ENCODE results near the gene CDK5. TPM values are rescaled to one million over a fixed set of nuclear protein-coding genes. Genes with fewer than 3 reads are reported as not detected.

CDK5 gene
- total and polyA plus RNA-seq, 9 of the 15 experiments (the other 6 are each of a cell fraction or from before 2014, with no cell fraction given), result 3.2 to 38.0 (median 27.5) TPM

DNA sequence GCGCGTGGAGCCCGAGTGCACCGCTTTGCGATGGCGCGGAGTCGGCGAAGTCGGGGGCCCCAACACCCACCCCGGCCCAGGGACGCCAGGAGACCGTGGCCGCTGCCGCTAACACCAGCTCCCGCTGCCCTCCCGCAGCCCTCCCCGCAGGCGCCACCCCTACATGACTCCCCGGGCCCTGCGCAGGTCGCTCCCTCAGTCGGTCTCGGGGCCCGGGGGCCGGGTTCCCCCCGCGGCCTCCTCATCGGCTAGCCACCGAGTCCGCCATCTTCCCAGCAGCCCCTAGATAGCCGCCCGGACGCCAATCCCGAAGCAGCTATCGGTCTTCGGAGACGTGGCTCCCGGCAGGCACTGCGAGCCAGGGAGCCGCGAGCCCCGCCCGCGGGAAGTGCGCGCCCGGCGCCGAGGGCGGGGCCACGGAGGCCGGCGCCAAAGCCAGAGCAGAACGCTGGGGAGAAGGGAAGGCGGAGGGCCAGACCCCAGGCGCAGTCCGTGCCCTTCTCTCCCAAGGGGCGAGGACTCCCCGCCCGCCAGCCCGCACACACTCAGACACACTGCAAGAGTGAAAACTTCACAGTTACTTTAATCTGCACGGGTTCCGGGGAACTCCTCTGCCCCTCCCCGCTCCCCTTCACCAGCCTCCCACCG lies 22.9 kb upstream of the CDK5 start, which contains the start of gene FASTK (continued):
- TF ChIP-seq, protein P1, sequence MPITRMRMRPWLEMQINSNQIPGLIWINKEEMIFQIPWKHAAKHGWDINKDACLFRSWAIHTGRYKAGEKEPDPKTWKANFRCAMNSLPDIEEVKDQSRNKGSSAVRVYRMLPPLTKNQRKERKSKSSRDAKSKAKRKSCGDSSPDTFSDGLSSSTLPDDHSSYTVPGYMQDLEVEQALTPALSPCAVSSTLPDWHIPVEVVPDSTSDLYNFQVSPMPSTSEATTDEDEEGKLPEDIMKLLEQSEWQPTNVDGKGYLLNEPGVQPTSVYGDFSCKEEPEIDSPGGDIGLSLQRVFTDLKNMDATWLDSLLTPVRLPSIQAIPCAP (CRISPR knock-in tag; IDR thresholded peaks at IDR 0.05; ENCODE audit: borderline replicate concordance), result 0 out of 2 replicates have a peak, but pooled peaks have one; percentile 12
- TF ChIP-seq, protein P2, sequence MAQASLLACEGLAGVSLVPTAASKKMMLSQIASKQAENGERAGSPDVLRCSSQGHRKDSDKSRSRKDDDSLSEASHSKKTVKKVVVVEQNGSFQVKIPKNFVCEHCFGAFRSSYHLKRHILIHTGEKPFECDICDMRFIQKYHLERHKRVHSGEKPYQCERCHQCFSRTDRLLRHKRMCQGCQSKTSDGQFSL (CRISPR knock-in tag; IDR thresholded peaks at IDR 0.05), result peak; percentile 61; the same call in 1 of the 2 replicates
- TF ChIP-seq, protein P2 (tag; IDR thresholded peaks at IDR 0.05), result no peak
- TF ChIP-seq MYNN (IDR thresholded peaks at IDR 0.05), result peak; percentile 16
- TF ChIP-seq MYNN (CRISPR knock-in tag; IDR thresholded peaks at IDR 0.05), result no peak
- TF ChIP-seq, protein P3, sequence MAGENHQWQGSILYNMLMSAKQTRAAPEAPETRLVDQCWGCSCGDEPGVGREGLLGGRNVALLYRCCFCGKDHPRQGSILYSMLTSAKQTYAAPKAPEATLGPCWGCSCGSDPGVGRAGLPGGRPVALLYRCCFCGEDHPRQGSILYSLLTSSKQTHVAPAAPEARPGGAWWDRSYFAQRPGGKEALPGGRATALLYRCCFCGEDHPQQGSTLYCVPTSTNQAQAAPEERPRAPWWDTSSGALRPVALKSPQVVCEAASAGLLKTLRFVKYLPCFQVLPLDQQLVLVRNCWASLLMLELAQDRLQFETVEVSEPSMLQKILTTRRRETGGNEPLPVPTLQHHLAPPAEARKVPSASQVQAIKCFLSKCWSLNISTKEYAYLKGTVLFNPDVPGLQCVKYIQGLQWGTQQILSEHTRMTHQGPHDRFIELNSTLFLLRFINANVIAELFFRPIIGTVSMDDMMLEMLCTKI (IDR thresholded peaks at IDR 0.05; ENCODE audit: partially characterized antibody), result no peak
- no peak for TF ChIP-seq ZNF217 (CRISPR knock-in tag; IDR thresholded peaks at IDR 0.05)
- TF ChIP-seq MAFF (IDR thresholded peaks at IDR 0.05; ENCODE audit: low read length), result no peak
- TF ChIP-seq HMG20B (CRISPR knock-in tag; IDR thresholded peaks at IDR 0.05), result no peak
- TF ChIP-seq KLF10 (CRISPR knock-in tag; IDR thresholded peaks at IDR 0.05), result no peak
- TF ChIP-seq CREB1 (IDR thresholded peaks at IDR 0.05), result peak; percentile 50
- peak; percentile 65; the same call in 1 of the 2 replicates for TF ChIP-seq CREB1 (CRISPR knock-in tag; IDR thresholded peaks at IDR 0.05)
- TF ChIP-seq HOXB6 (CRISPR knock-in tag; IDR thresholded peaks at IDR 0.05; ENCODE audit: borderline replicate concordance), result peak; percentile 50; the same call in 1 of the 2 replicates
- TF ChIP-seq, protein P4, sequence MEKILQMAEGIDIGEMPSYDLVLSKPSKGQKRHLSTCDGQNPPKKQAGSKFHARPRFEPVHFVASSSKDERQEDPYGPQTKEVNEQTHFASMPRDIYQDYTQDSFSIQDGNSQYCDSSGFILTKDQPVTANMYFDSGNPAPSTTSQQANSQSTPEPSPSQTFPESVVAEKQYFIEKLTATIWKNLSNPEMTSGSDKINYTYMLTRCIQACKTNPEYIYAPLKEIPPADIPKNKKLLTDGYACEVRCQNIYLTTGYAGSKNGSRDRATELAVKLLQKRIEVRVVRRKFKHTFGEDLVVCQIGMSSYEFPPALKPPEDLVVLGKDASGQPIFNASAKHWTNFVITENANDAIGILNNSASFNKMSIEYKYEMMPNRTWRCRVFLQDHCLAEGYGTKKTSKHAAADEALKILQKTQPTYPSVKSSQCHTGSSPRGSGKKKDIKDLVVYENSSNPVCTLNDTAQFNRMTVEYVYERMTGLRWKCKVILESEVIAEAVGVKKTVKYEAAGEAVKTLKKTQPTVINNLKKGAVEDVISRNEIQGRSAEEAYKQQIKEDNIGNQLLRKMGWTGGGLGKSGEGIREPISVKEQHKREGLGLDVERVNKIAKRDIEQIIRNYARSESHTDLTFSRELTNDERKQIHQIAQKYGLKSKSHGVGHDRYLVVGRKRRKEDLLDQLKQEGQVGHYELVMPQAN (IDR thresholded peaks at IDR 0.05; ENCODE audit: borderline replicate concordance), result no peak; the same call in 1 of the 2 replicates
- TF ChIP-seq ZNF174 (CRISPR knock-in tag; IDR thresholded peaks at IDR 0.05), result no peak
- no peak for TF ChIP-seq CCAR2 (IDR thresholded peaks at IDR 0.05; ENCODE audit: low read depth, low read length)
- TF ChIP-seq SMARCB1 (IDR thresholded peaks at IDR 0.05; ENCODE audit: insufficient read length, low read depth), result no peak
- TF ChIP-seq ZNF75A (CRISPR knock-in tag; IDR thresholded peaks at IDR 0.05), result peak; percentile 4; the same call in 1 of the 2 replicates
- TF ChIP-seq, protein P5, sequence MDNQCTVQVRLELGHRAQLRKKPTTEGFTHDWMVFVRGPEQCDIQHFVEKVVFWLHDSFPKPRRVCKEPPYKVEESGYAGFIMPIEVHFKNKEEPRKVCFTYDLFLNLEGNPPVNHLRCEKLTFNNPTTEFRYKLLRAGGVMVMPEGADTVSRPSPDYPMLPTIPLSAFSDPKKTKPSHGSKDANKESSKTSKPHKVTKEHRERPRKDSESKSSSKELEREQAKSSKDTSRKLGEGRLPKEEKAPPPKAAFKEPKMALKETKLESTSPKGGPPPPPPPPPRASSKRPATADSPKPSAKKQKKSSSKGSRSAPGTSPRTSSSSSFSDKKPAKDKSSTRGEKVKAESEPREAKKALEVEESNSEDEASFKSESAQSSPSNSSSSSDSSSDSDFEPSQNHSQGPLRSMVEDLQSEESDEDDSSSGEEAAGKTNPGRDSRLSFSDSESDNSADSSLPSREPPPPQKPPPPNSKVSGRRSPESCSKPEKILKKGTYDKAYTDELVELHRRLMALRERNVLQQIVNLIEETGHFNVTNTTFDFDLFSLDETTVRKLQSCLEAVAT (IDR thresholded peaks at IDR 0.05), result peak; percentile 27 to 69; a peak in 3 of 4 replicates
- no peak; the same call in 1 of the 2 replicates for TF ChIP-seq TGIF2 (CRISPR knock-in tag; IDR thresholded peaks at IDR 0.05)
- TF ChIP-seq, protein P6, sequence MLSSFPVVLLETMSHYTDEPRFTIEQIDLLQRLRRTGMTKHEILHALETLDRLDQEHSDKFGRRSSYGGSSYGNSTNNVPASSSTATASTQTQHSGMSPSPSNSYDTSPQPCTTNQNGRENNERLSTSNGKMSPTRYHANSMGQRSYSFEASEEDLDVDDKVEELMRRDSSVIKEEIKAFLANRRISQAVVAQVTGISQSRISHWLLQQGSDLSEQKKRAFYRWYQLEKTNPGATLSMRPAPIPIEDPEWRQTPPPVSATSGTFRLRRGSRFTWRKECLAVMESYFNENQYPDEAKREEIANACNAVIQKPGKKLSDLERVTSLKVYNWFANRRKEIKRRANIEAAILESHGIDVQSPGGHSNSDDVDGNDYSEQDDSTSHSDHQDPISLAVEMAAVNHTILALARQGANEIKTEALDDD (IDR thresholded peaks at IDR 0.05), result no peak
- no peak for TF ChIP-seq ZNF444 (CRISPR knock-in tag; IDR thresholded peaks at IDR 0.05)

Measured in K562 (cell line).